GM23338 (cell line): ENCODE measurements around the gene NUMB. TPM values are rescaled to one million over a fixed set of nuclear protein-coding genes. Genes with fewer than 3 reads are reported as not detected.

Source experiments
- ATAC-seq: fragments of 200-7000 bp; cut with Tn5 transposase; 3 replicates; pipeline ENCODE4 v1.9.1; 2020
- DNase-seq: peaks from one replicate; pipeline ENCODE4 v3.0.0-alpha.2; 2015; ENCODE audit warnings: low spot score
- H2AFZ ChIP-seq: fragments of 200-600 bp; sonication (generic); 2 replicates; pipeline ENCODE4 v1.8.0; 2016; ENCODE audit warnings: antibody characterized with exemption, mild to moderate bottlenecking, moderate library complexity
- H3F3A ChIP-seq: fragments of 200-600 bp; sonication (generic); replicated peaks from 2 replicates; pipeline ENCODE4 v1.8.0; 2017; ENCODE audit warnings: antibody characterized with exemption, mixed run types, low read depth
- H3K27ac ChIP-seq: fragments of 200-600 bp; sonication (generic); 2 replicates; pipeline ENCODE4 v1.6.1; 2016; ENCODE audit warnings: low read depth
- H3K27me3 ChIP-seq: fragments of 200-600 bp; sonication (generic); 2 replicates; pipeline ENCODE4 v1.8.0; 2016; ENCODE audit warnings: mild to moderate bottlenecking, mixed run types, moderate library complexity; ENCODE audit not compliant: insufficient read depth
- H3K36me3 ChIP-seq: fragments of 200-600 bp; sonication (generic); 2 replicates; pipeline ENCODE4 v1.8.0; 2016; ENCODE audit warnings: mild to moderate bottlenecking; ENCODE audit not compliant: insufficient read depth
- H3K4me1 ChIP-seq: fragments of 200-600 bp; sonication (generic); 2 replicates; pipeline ENCODE4 v1.8.0; 2016; ENCODE audit warnings: mild to moderate bottlenecking, moderate library complexity; ENCODE audit not compliant: insufficient read depth
- H3K4me2 ChIP-seq: fragments of 200-600 bp; sonication (generic); 2 replicates; pipeline ENCODE4 v1.7.1; 2017; ENCODE audit warnings: mixed run types
- H3K4me3 ChIP-seq: fragments of 200-600 bp; sonication (generic); 2 replicates; pipeline ENCODE4 v1.6.1; 2016; ENCODE audit warnings: mixed run types
- H3K79me2 ChIP-seq: fragments of 200-600 bp; sonication (generic); replicated peaks from 2 replicates; pipeline ENCODE4 v1.8.0; 2017; ENCODE audit warnings: mild to moderate bottlenecking; ENCODE audit not compliant: insufficient read depth
- H3K9me2 ChIP-seq: fragments of 200-600 bp; sonication (generic); 2 replicates; pipeline ENCODE4 v1.8.0; 2017; ENCODE audit not compliant: insufficient read depth
- H4K20me1 ChIP-seq: fragments of 200-600 bp; sonication (generic); replicated peaks from 2 replicates; pipeline ENCODE4 v1.8.0; 2017; ENCODE audit warnings: mild to moderate bottlenecking; ENCODE audit not compliant: insufficient read depth
- H3K27ac Mint-ChIP-seq: 2 replicates; pipeline ENCODE4 v1.8.0; 2020; ENCODE audit warnings: inconsistent platforms, mild to moderate bottlenecking, moderate library complexity, mixed read lengths
- H3K27me3 Mint-ChIP-seq: 3 replicates; pipeline ENCODE4 v1.8.0; 2022; ENCODE audit warnings: low read depth, mild to moderate bottlenecking, moderate library complexity, mixed read lengths, inconsistent platforms; ENCODE audit not compliant: insufficient read depth, poor library complexity
- H3K36me3 Mint-ChIP-seq: 3 replicates; pipeline ENCODE4 v1.8.0; 2021; ENCODE audit warnings: low read depth, mild to moderate bottlenecking, inconsistent platforms, moderate library complexity, mixed read lengths
- H3K4me1 Mint-ChIP-seq: 3 replicates; pipeline ENCODE4 v1.8.0; 2020; ENCODE audit warnings: mild to moderate bottlenecking, inconsistent platforms, mixed read lengths
- H3K4me3 Mint-ChIP-seq: 3 replicates; pipeline ENCODE4 v1.8.0; 2021; ENCODE audit warnings: moderate library complexity, mild to moderate bottlenecking, inconsistent platforms, mixed read lengths
- H3K9me3 Mint-ChIP-seq: 3 replicates; pipeline ENCODE4 v1.8.0; 2020; ENCODE audit warnings: moderate library complexity, mild to moderate bottlenecking, inconsistent platforms, mixed read lengths
- CREB1 ChIP-seq: fragments of 250-450 bp; sonication (Bioruptor Pico); IDR thresholded peaks from 2 replicates; pipeline ENCODE4 v1.5.0; 2020; ENCODE audit warnings: low read depth, mild to moderate bottlenecking, moderate library complexity
- EZH2phosphoT487 ChIP-seq: fragments of 200-600 bp; sonication (generic); IDR thresholded peaks from one replicate; pipeline ENCODE4 v1.8.1; 2018; ENCODE audit warnings: antibody characterized with exemption; ENCODE audit not compliant: unreplicated experiment
- JUNB ChIP-seq: IDR thresholded peaks from one replicate; pipeline ENCODE4 v1.6.1; 2016; ENCODE audit warnings: antibody characterized with exemption; ENCODE audit not compliant: unreplicated experiment
- NANOG ChIP-seq: IDR thresholded peaks from 2 replicates; pipeline ENCODE4 v1.6.1; 2016; ENCODE audit warnings: antibody characterized with exemption, borderline replicate concordance
- STAT1 ChIP-seq: IDR thresholded peaks from one replicate; pipeline ENCODE4 v1.6.1; 2016; ENCODE audit warnings: antibody characterized with exemption; ENCODE audit not compliant: unreplicated experiment
- ZNF114 ChIP-seq: fragments of 250-450 bp; sonication (Bioruptor Pico); IDR thresholded peaks from 2 replicates; pipeline ENCODE4 v1.5.0; 2020; ENCODE audit warnings: mild to moderate bottlenecking, moderate library complexity
- ZNF331 ChIP-seq: fragments of 250-450 bp; sonication (Bioruptor Pico); IDR thresholded peaks from 2 replicates; pipeline ENCODE4 v1.5.0; 2020; ENCODE audit warnings: low read depth, mild to moderate bottlenecking, moderate library complexity
- polyA plus RNA-seq: library from polyadenylated mRNA; unstranded; fragments of >200 nt; fragmentation: Nextera tagmentation; extraction: Ambion mirVana; gene quantifications from 2 replicates; pipeline ENCODE4 v1.2.1, GENCODE V29; 2016
- total RNA-seq: library from RNA; depleted of rRNA; stranded (reverse); fragments of >200 nt; shearing (Covaris generic); gene quantifications from 2 replicates; pipeline ENCODE4 v1.2.3, GENCODE V29; 2014
- TF ChIP-seq, protein P1 (sequence below), 2 experiments: fragments of 200-600 bp in 1 of 2; sonication (generic) in 1 of 2; conservative IDR thresholded peaks; 2 replicates each; pipeline versions ENCODE4 v1.5.1 to v1.6.1; 2016 to 2017; ENCODE audit warnings: antibody characterized with exemption in 2 of 2, low read depth in 2 of 2, mild to moderate bottlenecking in 2 of 2, moderate library complexity in 1 of 2
- TF ChIP-seq, protein P2 (sequence below): IDR thresholded peaks from 2 replicates; pipeline ENCODE4 v1.6.1; 2016; ENCODE audit warnings: antibody characterized with exemption

Gene NUMB
- total and polyA plus RNA-seq, 2 experiments from 2014 or later: 32.1 to 36.7 TPM

DNA sequence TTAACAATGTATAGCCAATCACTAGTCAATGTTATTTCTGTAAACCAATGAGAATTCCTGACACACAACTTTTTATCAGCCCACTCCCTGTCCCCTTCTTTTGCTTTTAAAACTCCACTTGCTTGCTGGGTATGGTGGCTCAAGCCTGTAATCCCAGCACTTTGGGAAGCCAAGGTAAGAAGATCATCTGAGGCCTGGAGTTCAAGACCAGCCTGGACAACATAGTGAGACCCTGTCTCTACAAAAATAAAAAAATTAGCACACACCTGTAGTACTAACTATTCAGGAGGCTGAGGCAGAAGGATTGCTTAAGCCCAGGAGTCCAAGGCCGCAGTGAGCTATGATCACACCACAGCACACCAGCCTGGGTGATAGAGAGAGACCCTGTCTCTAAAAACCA is 133.3 kb downstream of the NUMB start (continued):
- TF ChIP-seq NANOG: no peak
- no peak for TF ChIP-seq ZNF331
- TF ChIP-seq ZNF114 (CRISPR knock-in tag): no peak
- TF ChIP-seq CREB1: no peak
- no peak for TF ChIP-seq STAT1
- no peak for TF ChIP-seq EZH2phosphoT487
- TF ChIP-seq, protein P1, sequence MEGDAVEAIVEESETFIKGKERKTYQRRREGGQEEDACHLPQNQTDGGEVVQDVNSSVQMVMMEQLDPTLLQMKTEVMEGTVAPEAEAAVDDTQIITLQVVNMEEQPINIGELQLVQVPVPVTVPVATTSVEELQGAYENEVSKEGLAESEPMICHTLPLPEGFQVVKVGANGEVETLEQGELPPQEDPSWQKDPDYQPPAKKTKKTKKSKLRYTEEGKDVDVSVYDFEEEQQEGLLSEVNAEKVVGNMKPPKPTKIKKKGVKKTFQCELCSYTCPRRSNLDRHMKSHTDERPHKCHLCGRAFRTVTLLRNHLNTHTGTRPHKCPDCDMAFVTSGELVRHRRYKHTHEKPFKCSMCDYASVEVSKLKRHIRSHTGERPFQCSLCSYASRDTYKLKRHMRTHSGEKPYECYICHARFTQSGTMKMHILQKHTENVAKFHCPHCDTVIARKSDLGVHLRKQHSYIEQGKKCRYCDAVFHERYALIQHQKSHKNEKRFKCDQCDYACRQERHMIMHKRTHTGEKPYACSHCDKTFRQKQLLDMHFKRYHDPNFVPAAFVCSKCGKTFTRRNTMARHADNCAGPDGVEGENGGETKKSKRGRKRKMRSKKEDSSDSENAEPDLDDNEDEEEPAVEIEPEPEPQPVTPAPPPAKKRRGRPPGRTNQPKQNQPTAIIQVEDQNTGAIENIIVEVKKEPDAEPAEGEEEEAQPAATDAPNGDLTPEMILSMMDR (conservative IDR thresholded peaks at IDR 0.05; ENCODE audit: low read depth in 2 of 2): no peak

DNA sequence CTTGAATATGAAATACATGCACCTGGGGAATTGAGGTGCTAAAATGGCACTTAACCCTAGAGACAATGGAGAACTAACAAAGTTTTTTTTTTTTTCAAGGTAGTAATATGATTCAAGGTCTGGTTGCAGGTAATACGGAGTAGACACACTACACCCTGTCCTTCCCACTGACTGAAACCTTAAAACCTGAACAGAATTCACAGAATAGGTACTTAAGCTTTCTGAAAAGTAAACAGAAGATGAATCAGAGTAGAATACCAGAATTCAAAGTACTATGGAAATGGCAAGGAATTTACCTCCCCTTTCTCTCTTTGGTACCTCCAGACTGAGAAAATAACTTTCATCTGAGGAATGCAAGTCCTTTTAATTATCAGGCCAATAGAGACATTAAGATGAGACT is 133.8 kb downstream of the NUMB start:
- no peaks in the 10 kb centered on the region for H3F3A ChIP-seq
- H3K27ac ChIP-seq: no peak overlapping the region
- no peaks in the 10 kb centered on the region for H3K79me2 ChIP-seq
- no peaks in the 10 kb centered on the region for H3K27me3 ChIP-seq
- H3K4me1 Mint-ChIP-seq: peaks cover 28% of the 10 kb centered on the region
- TF ChIP-seq CREB1 (no peak), JUNB (no peak), EZH2phosphoT487 (no peak), NANOG (no peak)
- TF ChIP-seq, protein P2, sequence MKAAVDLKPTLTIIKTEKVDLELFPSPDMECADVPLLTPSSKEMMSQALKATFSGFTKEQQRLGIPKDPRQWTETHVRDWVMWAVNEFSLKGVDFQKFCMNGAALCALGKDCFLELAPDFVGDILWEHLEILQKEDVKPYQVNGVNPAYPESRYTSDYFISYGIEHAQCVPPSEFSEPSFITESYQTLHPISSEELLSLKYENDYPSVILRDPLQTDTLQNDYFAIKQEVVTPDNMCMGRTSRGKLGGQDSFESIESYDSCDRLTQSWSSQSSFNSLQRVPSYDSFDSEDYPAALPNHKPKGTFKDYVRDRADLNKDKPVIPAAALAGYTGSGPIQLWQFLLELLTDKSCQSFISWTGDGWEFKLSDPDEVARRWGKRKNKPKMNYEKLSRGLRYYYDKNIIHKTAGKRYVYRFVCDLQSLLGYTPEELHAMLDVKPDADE: no peak
- TF ChIP-seq, protein P1 (conservative IDR thresholded peaks at IDR 0.05; ENCODE audit: low read depth in 2 of 2): no peak
- no peak overlapping the region for H3K4me3 ChIP-seq
- no peak overlapping the region; the same call in 1 of the 2 replicates for H3K27ac Mint-ChIP-seq
- H3K36me3 Mint-ChIP-seq: no peaks in the 10 kb centered on the region
- peaks cover 8% of the 10 kb centered on the region for H3K27me3 Mint-ChIP-seq
- H2AFZ ChIP-seq: no peak overlapping the region
- peaks cover 14% of the 10 kb centered on the region; the same call in 1 of the 2 replicates for H3K4me1 ChIP-seq
- DNase-seq (no peak), ATAC-seq (no peak)
- H3K36me3 ChIP-seq: no peaks in the 10 kb centered on the region
- H3K9me2 ChIP-seq: no peaks in the 10 kb centered on the region
- H3K9me3 Mint-ChIP-seq: no peaks in the 10 kb centered on the region
- no peak overlapping the region for H3K4me3 Mint-ChIP-seq
- H3K4me2 ChIP-seq: no peak overlapping the region
- no peaks in the 10 kb centered on the region for H4K20me1 ChIP-seq
